GM23338 (cell line): ENCODE measurements around the gene APBB1IP.

ENCODE experiments used
- CTCF ChIP-seq, 2 experiments: fragments of 200-600 bp in 1 of 2; sonication (generic) in 1 of 2; conservative IDR thresholded peaks; 2 replicates each; pipeline versions ENCODE4 v1.5.1 to v1.6.1; 2016 to 2017; ENCODE audit warnings: antibody characterized with exemption in 2 of 2, low read depth in 2 of 2, mild to moderate bottlenecking in 2 of 2, moderate library complexity in 1 of 2
- EZH2 ChIP-seq: fragments of 200-600 bp; sonication (generic); IDR thresholded peaks from one replicate; pipeline ENCODE4 v1.8.0; 2017; ENCODE audit warnings: antibody characterized with exemption, mild to moderate bottlenecking, low read depth; ENCODE audit not compliant: unreplicated experiment
- POLR2AphosphoS5 ChIP-seq: IDR thresholded peaks from 2 replicates; pipeline ENCODE4 v1.6.1; 2016; ENCODE audit warnings: antibody characterized with exemption, low read depth
- REST ChIP-seq: IDR thresholded peaks from one replicate; pipeline ENCODE4 v1.6.1; 2018; ENCODE audit warnings: antibody characterized with exemption; ENCODE audit not compliant: unreplicated experiment

- TF ChIP-seq CTCF (conservative IDR thresholded peaks at IDR 0.05; ENCODE audit: low read depth in 2 of 2), result no peak
- TF ChIP-seq POLR2AphosphoS5, result no peak
- no peak for TF ChIP-seq EZH2
- TF ChIP-seq REST, result no peak
Observed at GRCh38 chr10:26483554-26483953, 45.4 kb downstream of the APBB1IP start.
